Loucy (cell line): Measurements from ENCODE around the gene PLA2G15.

ENCODE experiments used
- H2AFZ ChIP-seq: fragments of 200-600 bp; sonication (generic); 2 replicates; pipeline ENCODE4 v1.6.0; 2016; ENCODE audit warnings: antibody characterized with exemption, mild to moderate bottlenecking, low read length, moderate library complexity
- H3F3A ChIP-seq: fragments of 200-600 bp; 2 replicates; pipeline ENCODE4 v1.6.0; 2016; ENCODE audit warnings: antibody characterized with exemption, low read depth, mild to moderate bottlenecking
- H3K27me3 ChIP-seq: fragments of 200-600 bp; sonication (generic); 2 replicates; pipeline ENCODE4 v1.6.1; 2014; ENCODE audit warnings: low read length, mild to moderate bottlenecking; ENCODE audit not compliant: insufficient read depth, poor library complexity, severe bottlenecking
- H3K36me3 ChIP-seq: fragments of 200-600 bp; sonication (generic); 2 replicates; pipeline ENCODE4 v1.6.1; 2016; ENCODE audit warnings: low read length; ENCODE audit not compliant: insufficient read depth
- H3K4me1 ChIP-seq: fragments of 200-600 bp; sonication (generic); 2 replicates; pipeline ENCODE4 v1.5.1; 2014; ENCODE audit warnings: low read length, mild to moderate bottlenecking; ENCODE audit not compliant: insufficient read depth, poor library complexity, severe bottlenecking
- H3K4me2 ChIP-seq: fragments of 200-600 bp; sonication (generic); 2 replicates; pipeline ENCODE4 v1.6.0; 2014; ENCODE audit warnings: antibody characterized with exemption, low read length, low read depth, mild to moderate bottlenecking; ENCODE audit not compliant: poor library complexity, severe bottlenecking
- H3K4me3 ChIP-seq: fragments of 200-600 bp; sonication (generic); 2 replicates; pipeline ENCODE4 v1.5.1; 2014; ENCODE audit warnings: low read length, mild to moderate bottlenecking, mixed read lengths; ENCODE audit not compliant: poor library complexity, severe bottlenecking
- H3K79me2 ChIP-seq: fragments of 200-600 bp; sonication (generic); 2 replicates; pipeline ENCODE4 v1.6.1; 2014; ENCODE audit warnings: low read length; ENCODE audit not compliant: insufficient read depth
- H3K9ac ChIP-seq: fragments of 200-600 bp; sonication (generic); 2 replicates; pipeline ENCODE4 v1.6.0; 2014; ENCODE audit warnings: mild to moderate bottlenecking, low read depth, low read length, moderate library complexity; ENCODE audit not compliant: poor library complexity, severe bottlenecking
- H3K9me2 ChIP-seq: fragments of 200-600 bp; sonication (generic); replicated peaks from 2 replicates; pipeline ENCODE4 v1.6.1; 2016; ENCODE audit warnings: low read depth, low read length, mixed read lengths
- H3K9me3 ChIP-seq: fragments of 200-600 bp; sonication (generic); 2 replicates; pipeline ENCODE4 v1.6.1; 2014; ENCODE audit warnings: mild to moderate bottlenecking, antibody characterized with exemption, low read length, low read depth; ENCODE audit not compliant: insufficient read depth
- H4K20me1 ChIP-seq: fragments of 200-600 bp; sonication (generic); 2 replicates; pipeline ENCODE4 v1.6.0; 2014; ENCODE audit warnings: antibody characterized with exemption, low read length, mild to moderate bottlenecking; ENCODE audit not compliant: insufficient read depth, poor library complexity, severe bottlenecking
- CTCF ChIP-seq: fragments of 200-600 bp; sonication (generic); conservative IDR thresholded peaks from 2 replicates; pipeline ENCODE4 v1.5.1; 2014; ENCODE audit warnings: mild to moderate bottlenecking, antibody characterized with exemption, low read length
- EZH2phosphoT487 ChIP-seq: fragments of 200-600 bp; IDR thresholded peaks from 2 replicates; pipeline ENCODE4 v1.6.1; 2018; ENCODE audit warnings: antibody characterized with exemption, mild to moderate bottlenecking, moderate library complexity, borderline replicate concordance

PLA2G15 gene

GRCh38 chr16:68263559-68264127 lies 18.5 kb downstream of the PLA2G15 start:
- no peaks in the 10 kb centered on the region for H3K9me3 ChIP-seq
- no peaks in the 10 kb centered on the region for H3F3A ChIP-seq
- TF ChIP-seq CTCF, result peak; percentile 77; the same call in 1 of the 2 replicates
- no peak for TF ChIP-seq EZH2phosphoT487
- H3K9ac ChIP-seq, result peak overlapping the region; percentile 89
- peaks cover 18% of the 10 kb centered on the region for H3K4me1 ChIP-seq
- H3K9me2 ChIP-seq, result no peaks in the 10 kb centered on the region
- H4K20me1 ChIP-seq, result peaks cover 9% of the 10 kb centered on the region
- H3K4me2 ChIP-seq, result peak overlapping the region; percentile 78
- peaks cover 42% of the 10 kb centered on the region for H3K79me2 ChIP-seq
- peak overlapping the region; percentile 80 for H2AFZ ChIP-seq
- H3K4me3 ChIP-seq, result peak overlapping the region; percentile 76
- no peaks in the 10 kb centered on the region for H3K27me3 ChIP-seq
- peaks cover 10% of the 10 kb centered on the region; the same call in 1 of the 2 replicates for H3K36me3 ChIP-seq

GRCh38 chr16:68264128-68265077 lies 19.2 kb downstream of the PLA2G15 start, which contains the start of gene SLC7A6:
Gene SLC7A6 (plus strand): TSS chr16:68264526. CDS start chr16:68274727, 10,201 bp downstream.
- Histone ChIP-seq H3K9me3 (no peaks in the 10 kb centered on the region), H3K4me1 (peaks cover 18% of the 10 kb centered on the region), H3K9ac (peak within 1 kb of the TSS; percentile 89), H3K79me2 (peaks cover 49% of the 10 kb centered on the region), H2AFZ (peak within 1 kb of the TSS; percentile 87), H3K36me3 (peaks cover 6% of the 10 kb centered on the region; the same call in 1 of the 2 replicates), H3K27me3 (no peaks in the 10 kb centered on the region), H3K4me2 (peak within 1 kb of the TSS; percentile 81), H3K4me3 (peak within 1 kb of the TSS; percentile 76), H3K9me2 (no peaks in the 10 kb centered on the region), H4K20me1 (peaks cover 14% of the 10 kb centered on the region), H3F3A (no peaks in the 10 kb centered on the region)
- no peak for TF ChIP-seq EZH2phosphoT487

GRCh38 chr16:68265078-68265920 lies 20.1 kb downstream of the PLA2G15 start:
- Histone ChIP-seq H4K20me1 (peaks cover 18% of the 10 kb centered on the region), H3K9ac (peak overlapping the region; percentile 89), H3K9me3 (no peaks in the 10 kb centered on the region), H3K4me2 (peak overlapping the region; percentile 81), H3K4me3 (peak overlapping the region; percentile 76), H3K4me1 (peaks cover 18% of the 10 kb centered on the region), H3K36me3 (no peaks in the 10 kb centered on the region), H3K79me2 (peaks cover 58% of the 10 kb centered on the region), H3K27me3 (no peaks in the 10 kb centered on the region), H3K9me2 (no peaks in the 10 kb centered on the region), H3F3A (no peaks in the 10 kb centered on the region), H2AFZ (peak overlapping the region; percentile 87)
- TF ChIP-seq EZH2phosphoT487 (no peak), CTCF (no peak)
